ENCODE results near the gene L3MBTL2. TPM values are rescaled to one million over a fixed set of nuclear protein-coding genes. Genes with fewer than 3 reads are reported as not detected.
"Not testable (repeated sequence)": the region's sequence is repeated elsewhere in the genome, so short reads cannot be mapped to it uniquely, and the experiment has no call there.

Gene L3MBTL2
- 39.3 and 42.2 TPM in 2 replicates for total RNA-seq

GRCh38 chr22:41204992-41205900 is at the start of gene L3MBTL2:
TSS of gene L3MBTL2 (plus strand) at chr22:41205312. CDS start at chr22:41205363, 51 bp downstream.
- H3K27ac Mint-ChIP-seq, result peak within 1 kb of the TSS; percentile 83
- peaks cover 20% of the 10 kb centered on the region for H3K36me3 Mint-ChIP-seq (ENCODE audit: low read depth)
- H3K4me1 Mint-ChIP-seq (ENCODE audit: low read depth), result peaks cover 12% of the 10 kb centered on the region
- DNase-seq (ENCODE audit: low spot score), result peak; percentile 98
- peaks cover 15% of the 10 kb centered on the region for H3K27me3 Mint-ChIP-seq (ENCODE audit: low read depth)
- intact Hi-C loops (cut with micrococcal nuclease), result loop anchor here (1.0 to 10.0 kb wide), 4 partner anchors 8 to 253 kb away; partner anchors contain the start of genes RANGAP1, RBX1 and TOB2
- H3K9me3 Mint-ChIP-seq, result no peaks in the 10 kb centered on the region
- peak within 1 kb of the TSS; percentile 85 for H3K4me3 Mint-ChIP-seq (ENCODE audit: low read depth)

- no peak overlapping the region for H3K4me3 Mint-ChIP-seq (ENCODE audit: low read depth)
- H3K27me3 Mint-ChIP-seq (ENCODE audit: low read depth), result no peaks in the 10 kb centered on the region
- H3K4me1 Mint-ChIP-seq (ENCODE audit: low read depth), result no peaks in the 10 kb centered on the region
- H3K36me3 Mint-ChIP-seq (ENCODE audit: low read depth), result peaks cover 85% of the 10 kb centered on the region
- H3K27ac Mint-ChIP-seq, result no peak overlapping the region
- no peak for DNase-seq (ENCODE audit: low spot score)
- no peaks in the 10 kb centered on the region for H3K9me3 Mint-ChIP-seq
- intact Hi-C loops (cut with micrococcal nuclease), result no loop called here
Observed at GRCh38 chr22:41157083-41157482, 48.0 kb upstream of the L3MBTL2 start.

GRCh38 chr22:41169157-41169556 is 36.0 kb upstream of the L3MBTL2 start:
- intact Hi-C loops (cut with micrococcal nuclease), result no loop called here
- Mint-ChIP-seq H3K4me1 (ENCODE audit: low read depth) (no peaks in the 10 kb centered on the region), H3K27ac (no peak overlapping the region), H3K36me3 (ENCODE audit: low read depth) (peaks cover 71% of the 10 kb centered on the region), H3K27me3 (ENCODE audit: low read depth) (no peaks in the 10 kb centered on the region), H3K4me3 (ENCODE audit: low read depth) (no peak overlapping the region), H3K9me3 (no peaks in the 10 kb centered on the region)
- no peak for DNase-seq (ENCODE audit: low spot score)

GRCh38 chr22:41171996-41172395 is 33.1 kb upstream of the L3MBTL2 start:
- Mint-ChIP-seq H3K4me1 (ENCODE audit: low read depth) (no peaks in the 10 kb centered on the region), H3K36me3 (ENCODE audit: low read depth) (peaks cover 73% of the 10 kb centered on the region), H3K27me3 (ENCODE audit: low read depth) (no peaks in the 10 kb centered on the region), H3K4me3 (ENCODE audit: low read depth) (no peak overlapping the region), H3K9me3 (no peaks in the 10 kb centered on the region), H3K27ac (no peak overlapping the region)
- DNase-seq (ENCODE audit: low spot score), result no peak
- intact Hi-C loops (cut with micrococcal nuclease), result no loop called here

- no peaks in the 10 kb centered on the region for H3K4me1 Mint-ChIP-seq (ENCODE audit: low read depth)
- H3K27ac Mint-ChIP-seq, result no peak overlapping the region
- H3K27me3 Mint-ChIP-seq (ENCODE audit: low read depth), result no peaks in the 10 kb centered on the region
- intact Hi-C loops (cut with micrococcal nuclease), result no loop called here
- peaks cover 71% of the 10 kb centered on the region for H3K36me3 Mint-ChIP-seq (ENCODE audit: low read depth)
- no peaks in the 10 kb centered on the region for H3K9me3 Mint-ChIP-seq
- no peak for DNase-seq (ENCODE audit: low spot score)
- H3K4me3 Mint-ChIP-seq (ENCODE audit: low read depth), result no peak overlapping the region
Observed at GRCh38 chr22:41175546-41175945, 29.6 kb upstream of the L3MBTL2 start.

- no peak overlapping the region for H3K4me3 Mint-ChIP-seq (ENCODE audit: low read depth)
- no peak overlapping the region for H3K27ac Mint-ChIP-seq
Observed at GRCh38 chr22:41177040-41177621, 28.0 kb upstream of the L3MBTL2 start.

GRCh38 chr22:41177622-41178424 is 27.3 kb upstream of the L3MBTL2 start:
- Mint-ChIP-seq H3K4me3 (ENCODE audit: low read depth) (no peak overlapping the region), H3K4me1 (ENCODE audit: low read depth) (peaks cover 2% of the 10 kb centered on the region), H3K36me3 (ENCODE audit: low read depth) (peaks cover 69% of the 10 kb centered on the region)

More at GRCh38 chr22:41177040-41177621, 28.0 kb upstream of the L3MBTL2 start:
- DNase-seq (ENCODE audit: low spot score), result no peak
- peaks cover 76% of the 10 kb centered on the region for H3K36me3 Mint-ChIP-seq (ENCODE audit: low read depth)
- H3K9me3 Mint-ChIP-seq, result no peaks in the 10 kb centered on the region
- peaks cover 2% of the 10 kb centered on the region for H3K4me1 Mint-ChIP-seq (ENCODE audit: low read depth)
- H3K27me3 Mint-ChIP-seq (ENCODE audit: low read depth), result no peaks in the 10 kb centered on the region
- intact Hi-C loops (cut with micrococcal nuclease), result no loop called here

GRCh38 chr22:41178425-41178975 is 26.6 kb upstream of the L3MBTL2 start:
- Mint-ChIP-seq H3K4me1 (ENCODE audit: low read depth) (peaks cover 2% of the 10 kb centered on the region), H3K27me3 (ENCODE audit: low read depth) (no peaks in the 10 kb centered on the region), H3K4me3 (ENCODE audit: low read depth) (no peak overlapping the region), H3K36me3 (ENCODE audit: low read depth) (peaks cover 62% of the 10 kb centered on the region), H3K27ac (no peak overlapping the region), H3K9me3 (no peaks in the 10 kb centered on the region)
- DNase-seq (ENCODE audit: low spot score), result no peak
- intact Hi-C loops (cut with micrococcal nuclease), result no loop called here

More at GRCh38 chr22:41177622-41178424, 27.3 kb upstream of the L3MBTL2 start:
- intact Hi-C loops (cut with micrococcal nuclease), result no loop called here
- DNase-seq (ENCODE audit: low spot score), result no peak
- H3K27ac Mint-ChIP-seq, result no peak overlapping the region
- H3K9me3 Mint-ChIP-seq, result no peaks in the 10 kb centered on the region
- no peaks in the 10 kb centered on the region for H3K27me3 Mint-ChIP-seq (ENCODE audit: low read depth)

- DNase-seq (ENCODE audit: low spot score); H3K9me3 Mint-ChIP-seq; H3K27ac Mint-ChIP-seq; H3K4me3 Mint-ChIP-seq (ENCODE audit: low read depth); intact Hi-C loops (cut with micrococcal nuclease); H3K4me1 Mint-ChIP-seq (ENCODE audit: low read depth); H3K27me3 Mint-ChIP-seq (ENCODE audit: low read depth): not testable (repeated sequence)
- H3K36me3 Mint-ChIP-seq (ENCODE audit: low read depth), result peaks cover 50% of the 10 kb centered on the region
Observed at GRCh38 chr22:41180362-41180761, 24.8 kb upstream of the L3MBTL2 start.

- Mint-ChIP-seq H3K27me3 (ENCODE audit: low read depth) (no peaks in the 10 kb centered on the region), H3K4me3 (ENCODE audit: low read depth) (no peak overlapping the region), H3K4me1 (ENCODE audit: low read depth) (peaks cover 2% of the 10 kb centered on the region), H3K36me3 (ENCODE audit: low read depth) (peaks cover 44% of the 10 kb centered on the region), H3K9me3 (no peaks in the 10 kb centered on the region), H3K27ac (peak overlapping the region; percentile 19)
- intact Hi-C loops (cut with micrococcal nuclease), result no loop called here
- no peak for DNase-seq (ENCODE audit: low spot score)
Observed at GRCh38 chr22:41180926-41181325, 24.2 kb upstream of the L3MBTL2 start.

GRCh38 chr22:41181349-41182241 is 23.5 kb upstream of the L3MBTL2 start:
- intact Hi-C loops (cut with micrococcal nuclease), result no loop called here
- peaks cover 2% of the 10 kb centered on the region for H3K4me1 Mint-ChIP-seq (ENCODE audit: low read depth)
- H3K36me3 Mint-ChIP-seq (ENCODE audit: low read depth), result peaks cover 37% of the 10 kb centered on the region
- H3K27ac Mint-ChIP-seq, result no peak overlapping the region
- no peak overlapping the region for H3K4me3 Mint-ChIP-seq (ENCODE audit: low read depth)
- no peak for DNase-seq (ENCODE audit: low spot score)
- H3K9me3 Mint-ChIP-seq, result no peaks in the 10 kb centered on the region
- H3K27me3 Mint-ChIP-seq (ENCODE audit: low read depth), result no peaks in the 10 kb centered on the region

- intact Hi-C loops (cut with micrococcal nuclease), result no loop called here
- Mint-ChIP-seq H3K27ac (no peak overlapping the region), H3K27me3 (ENCODE audit: low read depth) (no peaks in the 10 kb centered on the region), H3K4me1 (ENCODE audit: low read depth) (peaks cover 2% of the 10 kb centered on the region), H3K36me3 (ENCODE audit: low read depth) (peaks cover 13% of the 10 kb centered on the region), H3K9me3 (no peaks in the 10 kb centered on the region), H3K4me3 (ENCODE audit: low read depth) (no peak overlapping the region)
- DNase-seq (ENCODE audit: low spot score), result no peak
Observed at GRCh38 chr22:41184679-41185078, 20.4 kb upstream of the L3MBTL2 start.
